Colon (tissue), 2 donors: ENCODE data around the gene KCNJ10.

ENCODE experiments used
- FAIRE-seq: peaks from 2 replicates; lab custom pipeline; 2012; peaks lifted over from hg19 to GRCh38; lab: Jason Lieb, UNC
- donor health status: control.
- donor health status: control.

The KCNJ10 gene

DNA sequence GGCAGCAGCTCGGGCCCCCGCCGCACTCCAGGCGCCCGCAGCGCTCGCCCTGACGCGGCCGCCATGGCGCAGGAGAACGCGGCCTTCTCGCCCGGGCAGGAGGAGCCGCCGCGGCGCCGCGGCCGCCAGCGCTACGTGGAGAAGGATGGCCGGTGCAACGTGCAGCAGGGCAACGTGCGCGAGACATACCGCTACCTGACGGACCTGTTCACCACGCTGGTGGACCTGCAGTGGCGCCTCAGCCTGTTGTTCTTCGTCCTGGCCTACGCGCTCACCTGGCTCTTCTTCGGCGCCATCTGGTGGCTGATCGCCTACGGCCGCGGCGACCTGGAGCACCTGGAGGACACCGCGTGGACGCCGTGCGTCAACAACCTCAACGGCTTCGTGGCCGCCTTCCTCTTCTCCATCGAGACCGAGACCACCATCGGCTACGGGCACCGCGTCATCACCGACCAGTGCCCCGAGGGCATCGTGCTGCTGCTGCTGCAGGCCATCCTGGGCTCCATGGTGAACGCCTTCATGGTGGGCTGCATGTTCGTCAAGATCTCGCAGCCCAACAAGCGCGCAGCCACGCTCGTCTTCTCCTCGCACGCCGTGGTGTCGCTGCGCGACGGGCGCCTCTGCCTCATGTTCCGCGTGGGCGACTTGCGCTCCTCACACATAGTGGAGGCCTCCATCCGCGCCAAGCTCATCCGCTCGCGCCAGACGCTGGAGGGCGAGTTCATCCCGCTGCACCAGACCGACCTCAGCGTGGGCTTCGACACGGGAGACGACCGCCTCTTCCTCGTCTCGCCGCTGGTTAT lies 14.2 kb upstream of the KCNJ10 start:
- FAIRE-seq, result no peak

DNA sequence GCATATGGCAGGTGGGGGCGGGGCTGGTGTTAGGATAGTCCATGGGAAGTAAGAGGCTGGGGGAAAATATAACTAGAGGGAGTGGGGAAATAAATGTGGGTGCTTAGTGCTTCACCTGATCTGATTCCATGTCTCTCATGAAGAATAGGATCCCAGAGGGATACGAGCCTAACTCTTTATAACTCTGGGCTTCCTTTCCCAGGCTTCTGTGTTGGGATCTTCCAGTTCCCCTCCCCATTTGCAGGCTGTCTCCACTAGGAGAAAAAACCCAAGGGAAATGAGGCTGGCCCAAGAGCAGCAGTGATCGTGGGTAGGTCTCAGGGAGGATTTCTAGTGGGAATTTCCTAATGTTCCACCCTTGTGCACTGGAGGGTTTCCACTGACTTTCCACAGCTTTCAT lies 13.0 kb upstream of the KCNJ10 start:
- no peak for FAIRE-seq

DNA sequence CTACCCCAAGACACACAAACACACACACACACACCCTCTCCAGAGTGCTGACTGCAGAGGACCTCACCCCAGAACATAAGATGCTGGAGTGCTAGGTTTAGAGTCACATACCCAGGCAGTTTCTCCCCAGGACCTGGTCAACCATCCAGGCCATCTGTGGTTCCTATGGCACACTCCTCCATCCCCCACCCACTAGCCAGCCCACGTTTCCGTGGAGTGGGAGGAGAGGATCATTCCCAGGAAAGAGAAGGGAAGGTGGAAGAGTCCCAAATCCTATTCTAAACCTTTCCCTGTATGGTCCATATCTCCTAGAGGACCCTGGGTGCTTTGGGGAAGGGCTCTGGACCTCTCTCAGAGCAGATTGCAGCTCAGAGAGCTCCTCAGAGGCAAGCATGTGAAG lies 12.5 kb upstream of the KCNJ10 start:
- FAIRE-seq, result no peak

DNA sequence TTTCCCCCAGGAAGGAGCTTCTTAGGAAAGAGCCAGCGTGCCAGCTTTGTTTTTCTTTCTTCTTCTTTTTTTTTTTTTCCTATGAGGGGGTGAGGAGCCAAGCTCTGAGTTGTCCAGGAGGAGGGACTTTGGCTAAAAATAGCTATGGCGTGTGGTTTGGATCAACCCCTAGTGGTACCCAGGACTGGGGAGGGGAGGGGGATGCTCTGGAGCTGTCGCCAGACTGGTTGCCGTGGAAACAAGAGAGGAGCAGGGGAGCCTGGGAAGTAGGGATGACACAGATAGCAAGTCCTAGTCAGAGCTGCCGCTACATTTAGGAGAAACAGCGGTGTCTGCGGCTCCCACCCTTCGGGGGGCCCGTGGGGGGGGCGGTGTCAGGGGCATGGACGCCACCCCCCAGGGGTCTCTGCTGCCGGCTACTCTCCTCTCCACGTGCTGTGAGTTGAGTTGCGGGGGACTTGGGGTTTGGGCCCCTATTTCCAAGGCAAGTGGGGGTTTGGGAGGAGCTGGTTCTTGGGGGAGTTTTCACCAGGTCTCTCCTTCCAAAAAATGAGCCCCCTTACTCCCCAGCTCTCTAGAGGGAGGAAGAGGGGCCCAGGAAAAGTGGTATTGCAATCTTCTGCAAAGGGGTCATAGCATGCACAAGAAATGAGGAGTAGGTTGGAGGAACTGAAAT lies 11.4 kb upstream of the KCNJ10 start, which contains the start of gene KCNJ9:
TSS of gene KCNJ9 (plus strand) at position 278 of the 676 bp plus-strand sequence. CDS start 2,493 bp downstream, outside the sequence.
- no peak for FAIRE-seq

DNA sequence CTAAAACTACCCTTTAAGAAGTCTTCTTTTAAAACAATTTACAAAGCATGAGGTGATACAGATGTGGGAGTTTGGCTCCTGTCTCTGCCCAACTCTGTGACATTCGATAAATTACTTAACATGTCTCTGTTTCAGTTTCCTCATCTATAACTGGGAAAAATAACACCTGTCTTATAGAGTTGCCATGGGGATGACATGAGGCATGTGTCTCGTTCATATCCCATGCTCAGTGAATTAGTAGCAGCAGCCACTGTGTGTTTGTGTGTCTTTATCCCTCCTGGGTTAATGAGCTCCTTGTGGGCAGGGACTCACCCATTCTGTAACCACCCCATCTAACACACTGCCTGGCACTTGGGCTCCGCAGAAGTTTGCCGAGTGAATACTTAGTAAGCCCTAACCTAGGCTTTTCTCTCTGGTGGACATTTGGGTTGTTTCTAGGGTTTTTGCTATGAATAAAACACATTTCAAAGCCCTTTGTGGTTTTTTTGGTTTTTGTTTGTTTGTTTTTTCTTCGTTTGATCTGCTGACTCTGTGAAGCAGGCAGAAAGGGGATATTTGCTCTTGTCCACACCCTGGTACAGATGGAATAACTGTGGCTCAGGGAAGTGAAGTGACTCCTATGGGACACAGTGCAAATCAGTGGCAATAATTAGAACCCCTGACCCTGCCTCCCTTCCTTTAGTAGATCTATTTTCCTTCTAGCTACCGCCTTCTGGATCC lies 10.6 kb upstream of the KCNJ10 start:
- no peak for FAIRE-seq

DNA sequence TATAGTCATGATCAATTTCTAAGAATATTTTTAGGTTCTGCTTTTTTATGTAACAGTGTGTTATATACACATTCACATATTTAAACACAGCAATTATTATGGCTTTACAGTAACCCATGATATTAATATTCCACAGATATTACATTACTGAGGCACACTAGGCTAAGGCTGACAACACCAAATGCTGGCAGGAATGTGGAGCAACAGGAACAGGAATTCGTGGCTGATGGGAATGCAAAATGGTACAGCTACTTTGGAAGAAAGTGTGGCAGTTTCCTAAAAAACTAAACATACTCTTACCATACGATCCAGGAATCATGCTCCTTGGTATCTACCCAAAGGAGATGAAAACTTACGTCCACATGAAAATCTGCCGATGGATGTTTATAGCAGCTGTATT lies 9.5 kb upstream of the KCNJ10 start:
- no peak for FAIRE-seq

DNA sequence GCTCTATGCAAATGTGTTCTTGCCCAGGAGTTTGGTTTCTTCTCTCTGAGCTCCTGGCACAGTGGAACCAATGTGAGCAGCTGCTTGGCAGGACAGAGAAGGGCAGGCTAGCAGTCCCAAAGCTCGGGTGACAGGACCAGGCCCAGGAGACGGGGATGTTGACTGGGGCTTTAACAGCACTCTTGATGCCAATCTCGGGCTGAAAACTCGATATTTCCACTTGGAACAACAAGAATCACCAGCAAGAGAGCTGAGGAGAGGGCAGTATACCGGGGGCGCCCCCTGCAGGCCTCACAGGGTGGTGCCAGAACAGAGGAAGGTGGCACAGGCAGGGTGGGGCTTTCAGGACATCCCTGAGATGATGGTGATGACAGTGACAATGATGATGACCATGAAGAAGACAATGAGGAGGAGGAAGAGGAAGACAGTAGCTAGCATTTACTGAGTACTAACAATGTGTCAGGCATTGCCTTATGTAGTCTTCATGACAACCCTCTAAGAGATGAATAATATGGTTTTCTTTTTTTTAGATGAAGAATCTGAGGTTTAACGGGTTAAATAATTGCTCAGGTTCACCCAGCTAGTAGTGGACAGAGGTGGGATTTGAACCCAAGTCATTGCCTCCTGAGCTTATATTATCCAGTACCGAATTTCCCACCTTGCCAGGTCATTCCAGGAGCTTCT lies 8.7 kb upstream of the KCNJ10 start:
- no peak for FAIRE-seq

DNA sequence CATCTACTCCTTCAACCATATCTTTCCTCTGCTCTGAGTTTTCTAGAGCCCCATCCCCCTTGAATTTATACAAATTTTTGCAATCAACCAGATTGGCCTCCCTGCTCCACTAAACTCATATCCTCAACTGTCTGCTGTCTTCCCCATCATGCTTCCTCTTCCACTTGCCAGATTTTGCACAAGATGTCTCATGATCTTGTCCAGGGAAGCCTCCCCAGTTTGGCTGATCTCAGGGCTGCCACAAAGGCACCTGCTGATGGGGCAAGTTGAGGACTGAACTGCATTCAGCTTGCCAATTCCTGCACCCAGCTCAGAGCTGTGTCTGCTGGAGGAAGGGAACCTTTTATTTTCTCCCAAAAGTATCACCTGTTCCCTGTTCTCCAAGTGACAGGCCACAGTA lies 7.5 kb upstream of the KCNJ10 start:
- FAIRE-seq, result no peak

DNA sequence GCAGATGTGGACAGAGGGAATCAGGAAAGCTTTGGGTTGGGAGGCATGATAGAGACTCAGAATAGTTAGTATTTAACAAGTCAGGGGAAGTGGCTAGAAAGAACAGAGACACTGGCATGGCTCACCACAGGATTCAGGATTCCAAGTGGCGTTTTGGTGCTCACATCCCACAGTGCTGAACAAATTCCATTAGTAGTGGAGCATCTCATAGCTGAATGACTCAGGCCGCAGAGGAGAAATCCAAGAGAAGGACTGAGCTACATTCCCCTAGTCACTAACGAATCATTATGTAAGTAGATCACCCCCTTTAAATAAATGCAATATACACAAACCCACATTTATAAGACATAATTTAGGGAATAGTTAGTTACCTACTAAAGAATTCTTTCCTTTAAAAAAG lies 6.3 kb upstream of the KCNJ10 start:
- FAIRE-seq, result no peak

DNA sequence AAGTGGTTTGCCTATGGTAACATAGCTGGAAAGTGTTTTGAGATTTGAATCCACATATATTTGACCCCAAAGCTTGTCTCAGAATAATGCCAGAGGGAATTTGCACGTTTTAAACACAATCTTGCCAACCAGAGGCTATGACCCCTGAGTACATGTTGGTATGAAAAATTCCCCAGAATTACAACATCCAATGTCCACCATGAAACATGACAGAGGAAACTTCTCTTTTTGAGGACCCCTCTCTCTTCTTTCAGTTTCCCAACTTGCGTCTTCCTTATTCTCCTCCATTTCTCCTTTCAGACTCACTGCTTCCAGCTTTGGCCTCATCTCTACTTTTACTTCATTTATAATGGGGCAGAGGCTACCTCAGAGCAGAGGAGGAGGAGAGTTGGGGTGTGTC lies 5.9 kb upstream of the KCNJ10 start:
- FAIRE-seq, result no peak

DNA sequence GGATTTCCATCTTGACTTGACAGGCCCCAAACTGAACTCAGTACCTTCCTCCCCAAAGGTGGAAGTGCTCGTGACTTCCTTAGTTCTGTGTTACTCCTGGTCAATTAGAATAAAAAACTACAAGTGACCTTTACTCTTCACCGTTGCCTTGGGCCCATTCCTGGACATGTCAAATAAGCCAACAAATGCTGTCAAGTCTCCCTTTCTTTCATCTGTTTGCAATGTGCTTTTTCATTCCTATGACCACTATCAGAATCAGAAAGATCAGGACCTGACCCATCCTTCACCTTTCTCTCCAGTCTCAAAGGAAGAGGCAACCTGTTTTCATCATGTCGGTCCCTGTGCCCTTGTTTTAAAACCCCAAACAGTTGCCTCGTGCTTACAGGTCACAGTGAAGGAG lies 4.9 kb upstream of the KCNJ10 start:
- no peak for FAIRE-seq

DNA sequence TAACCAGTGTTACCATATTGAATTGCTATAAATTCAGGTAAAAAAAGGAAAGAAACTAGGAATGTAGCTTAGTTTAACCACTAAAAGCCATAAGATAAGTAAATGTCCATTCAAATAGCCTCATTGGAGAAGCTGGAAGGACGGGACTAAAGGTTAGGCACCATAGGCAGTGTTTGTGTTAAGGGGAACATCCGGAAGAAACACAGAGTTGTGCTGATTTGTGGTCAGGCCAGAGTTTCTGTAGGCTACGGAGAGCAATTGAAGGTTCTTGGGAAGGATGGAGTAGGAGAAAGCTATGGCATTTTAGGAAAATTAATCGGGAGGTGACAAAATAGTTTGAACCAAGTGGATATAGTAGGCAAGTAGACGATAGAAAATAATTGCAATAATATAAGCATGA lies 1.3 kb upstream of the KCNJ10 start:
- FAIRE-seq, result no peak

DNA sequence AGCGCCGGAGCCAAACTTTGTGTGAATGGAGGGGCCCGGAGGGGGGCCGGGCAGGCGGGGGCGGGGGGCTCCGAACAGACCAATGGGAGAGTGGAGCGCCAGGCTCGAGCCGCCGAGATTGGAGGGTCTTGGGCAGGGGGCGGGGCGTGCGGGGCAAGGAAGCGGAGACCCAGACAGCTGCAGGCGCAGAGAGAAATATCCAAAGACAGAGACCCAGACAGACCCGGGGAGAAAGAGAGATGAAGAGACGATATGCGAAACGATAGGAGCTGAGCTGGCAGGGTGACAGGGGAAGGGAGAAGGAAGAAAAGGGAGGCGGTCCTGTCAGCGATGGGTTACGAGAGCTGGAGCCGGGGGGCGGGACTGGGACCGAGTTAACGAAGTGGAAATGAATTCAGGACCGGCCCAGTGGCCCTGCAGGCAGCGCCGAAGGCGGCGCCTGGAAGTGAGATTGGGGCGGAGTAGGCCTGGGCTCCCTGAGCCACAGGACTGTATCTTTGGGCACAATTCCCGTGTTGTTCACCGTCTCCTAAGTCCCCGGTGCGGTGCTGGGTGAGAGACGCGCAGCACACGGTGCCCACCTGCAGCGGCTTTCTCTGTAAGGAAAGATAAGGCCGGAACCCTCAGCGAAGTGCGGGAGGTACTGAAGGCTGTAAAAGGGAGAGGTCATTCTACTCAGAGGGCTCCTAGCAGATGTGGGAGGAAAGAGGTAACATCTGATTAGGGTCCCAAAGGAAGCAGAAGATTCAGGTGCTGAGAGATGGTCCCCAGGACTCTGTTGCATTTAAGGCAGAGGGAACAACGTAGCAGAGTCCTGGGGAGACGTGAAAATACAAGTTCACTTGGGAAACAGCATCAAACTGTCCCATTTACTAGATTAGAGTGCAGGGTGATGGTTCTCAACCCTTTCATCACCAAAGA lies 543 bp upstream of the KCNJ10 start:
- FAIRE-seq, result no peak

DNA sequence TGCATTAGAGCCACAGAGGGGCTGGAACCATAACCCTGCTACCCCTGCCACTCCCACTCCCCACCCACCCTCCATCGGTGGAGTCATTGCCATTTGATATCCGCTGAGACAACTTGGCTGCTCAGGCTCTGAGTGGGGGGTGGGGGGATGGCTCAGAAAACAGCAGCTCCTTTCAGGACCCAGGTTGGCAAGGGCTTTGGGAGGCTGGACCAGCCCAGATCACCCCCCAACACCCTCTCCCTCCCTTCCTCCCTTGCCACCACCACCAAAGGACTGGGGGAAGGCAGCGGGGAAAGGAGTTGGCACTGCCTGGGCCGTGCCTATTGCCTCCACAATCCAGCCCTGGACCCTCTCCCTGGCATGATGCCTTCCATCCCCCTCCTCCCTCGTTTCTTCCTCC lies 1.7 kb downstream of the KCNJ10 start:
- FAIRE-seq, result no peak

DNA sequence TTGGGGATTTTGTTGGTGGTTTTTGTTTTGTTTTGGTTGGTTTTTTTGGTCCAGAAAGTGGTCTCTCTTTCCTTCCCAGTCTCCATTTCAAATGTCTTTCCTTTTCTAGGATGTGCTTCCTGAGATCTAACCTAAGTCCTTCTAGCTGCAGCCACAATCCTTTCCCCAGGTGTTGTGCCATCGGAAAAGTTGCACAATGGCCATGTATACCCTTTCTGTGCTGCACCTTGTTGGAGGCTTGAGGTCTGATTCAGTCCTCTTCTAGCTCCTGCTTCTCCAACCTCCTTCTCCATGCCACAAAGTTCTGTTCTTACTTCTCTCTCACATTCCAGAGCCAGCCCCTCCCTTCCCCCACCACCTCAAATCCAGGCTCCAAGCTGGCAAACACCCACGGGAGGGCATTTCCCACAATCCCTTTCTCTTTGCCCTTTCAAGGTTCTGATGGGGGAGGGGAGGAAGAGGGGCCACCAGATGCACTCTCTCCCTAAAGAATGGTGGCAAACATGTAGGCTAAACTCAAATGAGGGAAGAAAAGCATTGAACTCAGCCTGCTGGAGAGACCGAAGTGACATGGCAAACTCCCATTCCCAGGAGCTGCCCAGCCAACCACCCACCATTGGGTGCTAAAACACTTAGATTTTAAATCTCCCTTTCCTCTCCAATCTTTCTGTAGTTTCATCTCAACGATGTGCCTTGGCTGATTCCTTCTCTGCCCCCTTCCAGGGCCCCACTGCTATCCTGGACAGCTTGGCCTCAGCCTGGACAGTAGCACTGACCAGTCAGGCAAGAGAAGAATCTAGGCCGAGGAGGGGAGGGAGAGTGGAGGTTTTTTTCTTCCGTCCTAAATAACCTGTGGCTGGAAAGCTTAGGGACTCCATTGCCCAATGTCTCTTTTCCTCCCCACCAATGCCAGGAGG lies 2.9 kb downstream of the KCNJ10 start:
- no peak for FAIRE-seq

DNA sequence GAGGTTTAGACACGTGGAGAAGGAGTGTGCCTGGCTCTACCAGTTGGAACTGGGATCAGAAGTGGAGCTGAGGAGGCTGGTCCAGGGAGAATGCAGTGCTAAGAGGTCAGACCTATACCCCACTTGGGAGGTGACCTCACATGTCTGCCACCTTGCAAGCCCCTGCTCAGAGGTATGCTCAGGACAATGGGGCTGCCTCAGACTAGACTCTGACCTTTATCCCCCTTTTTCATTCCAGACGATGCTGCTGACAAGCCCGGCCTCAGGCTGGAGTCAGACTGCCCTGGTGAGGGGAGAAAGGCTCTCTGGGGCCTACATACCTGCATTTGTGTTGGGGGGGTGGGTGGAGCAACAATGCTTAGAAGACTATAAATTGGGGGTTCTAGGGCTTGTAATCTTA lies 5.2 kb downstream of the KCNJ10 start:
- no peak for FAIRE-seq

DNA sequence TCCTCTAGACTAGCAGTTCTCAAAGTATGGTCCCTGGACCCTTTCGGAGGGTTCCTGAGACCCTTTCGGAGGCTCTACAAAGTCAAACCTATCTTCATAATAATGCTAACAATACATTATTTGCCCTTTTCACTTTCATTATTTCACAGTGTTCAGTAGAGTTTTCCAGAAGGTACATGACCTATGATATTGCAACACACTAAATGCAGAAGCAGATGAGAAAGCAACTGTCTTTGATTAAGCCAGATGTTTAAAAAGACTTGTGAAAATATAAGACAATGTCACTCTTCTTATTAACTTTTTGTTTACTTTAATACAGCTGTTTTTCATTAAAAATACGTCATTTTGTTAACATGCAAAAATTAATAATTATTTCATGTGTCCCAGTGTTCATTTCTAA lies 5.8 kb downstream of the KCNJ10 start:
- no peak for FAIRE-seq

DNA sequence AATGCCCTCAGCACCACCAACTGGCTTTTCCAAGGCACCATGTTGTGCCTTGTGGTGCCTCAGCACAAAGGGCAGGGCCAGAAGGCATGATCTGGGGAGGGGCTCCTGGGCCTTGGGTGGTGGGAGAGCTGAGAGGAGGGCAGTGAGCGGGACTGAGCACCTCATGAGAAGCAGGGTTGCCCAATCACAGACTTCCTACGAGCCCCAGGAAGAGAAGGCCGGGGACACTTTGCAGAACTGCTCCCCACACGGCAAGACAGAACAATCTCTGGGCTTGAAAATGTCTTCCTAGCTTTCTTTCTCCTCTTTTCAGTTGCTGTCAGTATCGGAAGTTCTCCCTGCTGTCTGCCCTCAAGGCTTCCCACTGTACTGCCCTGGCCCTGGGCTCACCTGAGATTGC lies 6.8 kb downstream of the KCNJ10 start:
- FAIRE-seq, result no peak

DNA sequence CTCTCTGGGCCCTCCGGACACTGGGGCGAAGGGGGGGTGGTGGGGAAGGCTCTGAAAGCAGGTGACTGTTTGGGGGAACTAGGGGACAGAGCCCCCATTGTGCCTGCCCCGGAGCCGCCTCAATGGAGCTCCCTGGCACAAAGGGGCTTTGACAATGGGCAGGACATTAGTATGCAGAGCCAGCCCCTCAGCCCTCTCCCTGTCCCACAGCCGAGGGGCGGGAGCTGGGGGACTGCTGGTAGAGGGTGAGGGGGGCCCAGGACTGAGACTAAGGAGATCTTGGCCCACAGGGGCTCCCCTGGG lies 7.8 kb downstream of the KCNJ10 start:
- no peak for FAIRE-seq

DNA sequence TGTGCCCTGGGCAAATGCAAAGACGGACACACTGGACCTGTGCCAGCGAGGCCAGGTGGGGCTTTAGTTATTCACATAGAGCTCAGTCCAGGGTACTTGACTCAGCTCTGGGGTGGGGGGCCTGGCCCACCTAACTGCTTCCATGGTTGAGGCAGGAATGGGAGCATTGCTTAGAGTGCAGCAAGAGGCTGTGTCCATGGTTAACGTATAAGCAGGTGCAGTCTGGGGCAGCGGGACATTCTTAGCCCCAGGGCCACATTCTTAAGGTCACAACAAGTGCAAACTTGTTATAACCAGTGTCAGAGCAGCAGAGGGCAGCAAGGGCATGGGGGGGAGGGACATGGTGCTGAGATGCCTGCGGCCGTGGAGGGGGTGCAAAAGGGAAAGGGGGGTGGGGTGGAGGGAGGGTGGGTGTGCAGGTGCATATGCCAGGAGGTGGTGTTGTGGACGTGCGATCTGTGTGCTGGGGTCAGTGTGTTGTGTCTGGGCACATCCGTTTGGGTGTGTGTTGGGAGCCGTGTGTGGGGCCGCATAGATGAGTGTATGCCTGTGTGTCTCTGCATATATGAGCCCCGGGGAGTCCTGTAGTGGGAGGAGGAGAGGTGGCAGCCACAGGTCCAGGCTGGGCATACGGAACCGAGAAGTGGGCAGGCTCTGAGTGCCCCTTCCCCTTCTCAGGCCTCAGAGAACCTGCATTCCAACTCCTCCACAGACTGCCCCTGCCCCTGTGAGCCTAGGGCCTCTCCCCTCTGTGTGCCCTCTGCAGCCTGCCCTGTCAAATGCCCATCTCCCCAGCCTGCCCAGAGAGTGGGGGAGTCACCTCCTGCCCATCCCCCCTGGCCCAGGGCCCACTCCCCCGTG lies 8.4 kb downstream of the KCNJ10 start:
- FAIRE-seq, result no peak
